GM20000 (cell line): Measurements from ENCODE around the gene NAV2.
"Not testable (repeated sequence)": the region's sequence is repeated elsewhere in the genome, so short reads cannot be mapped to it uniquely, and the experiment has no call there.

Experiments used
- DNase-seq: peaks from one replicate; pipeline ENCODE4 v3.0.0; 2012; ENCODE audit warnings: low spot score
- TF ChIP-seq, protein P1 (sequence below): IDR thresholded peaks from 2 replicates; pipeline ENCODE4 v1.5.1; 2012; ENCODE audit warnings: mild to moderate bottlenecking, control low read depth; ENCODE audit errors: extremely low read depth, missing control alignments

Gene NAV2

DNA sequence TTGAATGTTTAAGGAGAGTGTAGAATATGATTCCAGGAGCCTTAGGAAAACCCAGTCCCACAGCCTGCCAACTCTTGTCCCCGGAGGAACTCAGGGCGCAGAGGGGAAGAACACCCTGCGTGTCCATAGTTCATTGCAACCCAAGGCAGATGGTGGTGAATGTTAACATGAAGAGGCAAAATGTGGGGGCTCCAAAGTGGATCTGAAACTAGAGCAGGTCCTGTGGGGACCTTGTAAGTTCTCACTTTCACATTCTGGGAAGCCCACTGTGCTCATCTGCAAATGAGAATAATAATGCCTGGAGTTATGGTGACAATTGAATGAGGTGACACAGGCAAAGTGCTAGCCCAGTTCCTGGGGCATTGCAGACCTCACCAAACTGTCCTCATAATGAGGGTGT is 246.6 kb downstream of the NAV2 start:
- TF ChIP-seq, protein P1, sequence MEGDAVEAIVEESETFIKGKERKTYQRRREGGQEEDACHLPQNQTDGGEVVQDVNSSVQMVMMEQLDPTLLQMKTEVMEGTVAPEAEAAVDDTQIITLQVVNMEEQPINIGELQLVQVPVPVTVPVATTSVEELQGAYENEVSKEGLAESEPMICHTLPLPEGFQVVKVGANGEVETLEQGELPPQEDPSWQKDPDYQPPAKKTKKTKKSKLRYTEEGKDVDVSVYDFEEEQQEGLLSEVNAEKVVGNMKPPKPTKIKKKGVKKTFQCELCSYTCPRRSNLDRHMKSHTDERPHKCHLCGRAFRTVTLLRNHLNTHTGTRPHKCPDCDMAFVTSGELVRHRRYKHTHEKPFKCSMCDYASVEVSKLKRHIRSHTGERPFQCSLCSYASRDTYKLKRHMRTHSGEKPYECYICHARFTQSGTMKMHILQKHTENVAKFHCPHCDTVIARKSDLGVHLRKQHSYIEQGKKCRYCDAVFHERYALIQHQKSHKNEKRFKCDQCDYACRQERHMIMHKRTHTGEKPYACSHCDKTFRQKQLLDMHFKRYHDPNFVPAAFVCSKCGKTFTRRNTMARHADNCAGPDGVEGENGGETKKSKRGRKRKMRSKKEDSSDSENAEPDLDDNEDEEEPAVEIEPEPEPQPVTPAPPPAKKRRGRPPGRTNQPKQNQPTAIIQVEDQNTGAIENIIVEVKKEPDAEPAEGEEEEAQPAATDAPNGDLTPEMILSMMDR, result no peak
- no peak for DNase-seq

DNA sequence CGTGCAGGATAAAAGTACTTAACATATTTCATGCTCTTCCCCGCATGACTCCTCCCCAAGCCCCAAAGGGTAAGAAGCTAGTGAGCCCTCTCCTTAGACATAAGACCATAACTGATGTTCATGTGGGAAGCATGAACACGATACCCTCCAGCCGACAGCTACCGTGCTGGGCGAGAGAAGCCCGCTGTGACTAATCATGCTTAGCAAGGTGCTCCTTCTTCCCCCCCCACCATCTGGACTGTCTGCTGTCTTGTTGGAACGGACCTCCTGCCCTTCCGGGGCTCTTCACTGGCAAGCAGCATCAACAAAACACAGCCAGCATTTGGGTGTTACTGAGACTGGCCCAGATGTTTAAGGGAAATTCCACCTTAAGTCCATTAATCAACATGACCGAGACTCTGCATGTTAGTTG is 247.0 kb downstream of the NAV2 start:
- TF ChIP-seq, protein P1, result no peak
- no peak for DNase-seq

DNA sequence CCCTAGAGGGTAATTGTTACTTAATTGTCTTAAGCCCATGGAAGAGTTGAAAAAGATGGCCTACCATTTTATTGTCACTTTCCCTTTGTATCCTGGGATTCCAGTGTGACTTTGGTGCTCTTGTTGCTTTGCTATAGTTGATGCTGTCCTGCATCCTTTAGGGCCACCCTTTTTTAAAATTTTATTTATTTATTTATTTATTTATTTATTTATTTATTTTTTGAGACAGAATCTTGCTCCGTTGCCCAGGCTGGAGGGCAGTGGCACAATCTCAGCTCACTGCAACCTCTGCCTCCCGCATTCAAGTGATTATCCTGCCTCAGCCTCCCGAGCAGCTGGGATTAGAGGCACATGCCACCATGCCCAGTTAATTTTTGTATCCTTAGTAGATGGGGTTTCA is 247.8 kb downstream of the NAV2 start:
- not testable (repeated sequence) for DNase-seq

DNA sequence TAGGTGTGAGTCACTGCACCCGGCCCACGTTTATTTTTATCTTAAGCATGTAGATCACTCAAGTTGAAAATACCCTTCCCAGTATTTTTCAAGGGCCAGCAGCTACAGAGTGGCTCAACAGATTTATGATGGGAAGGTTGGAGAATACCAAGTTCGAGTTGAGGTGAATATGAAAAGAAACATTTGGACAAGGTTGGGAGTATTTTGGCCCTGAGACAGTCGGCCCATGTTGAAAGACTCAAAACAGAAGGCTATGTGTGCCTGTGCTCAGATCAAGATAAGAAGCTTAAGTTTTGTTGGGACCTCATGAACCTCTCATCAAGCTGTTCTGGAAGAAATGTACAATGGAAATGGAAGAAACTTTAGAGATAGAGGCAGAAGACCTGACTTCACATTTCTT is 248.6 kb downstream of the NAV2 start:
- TF ChIP-seq, protein P1, result no peak
- no peak for DNase-seq

DNA sequence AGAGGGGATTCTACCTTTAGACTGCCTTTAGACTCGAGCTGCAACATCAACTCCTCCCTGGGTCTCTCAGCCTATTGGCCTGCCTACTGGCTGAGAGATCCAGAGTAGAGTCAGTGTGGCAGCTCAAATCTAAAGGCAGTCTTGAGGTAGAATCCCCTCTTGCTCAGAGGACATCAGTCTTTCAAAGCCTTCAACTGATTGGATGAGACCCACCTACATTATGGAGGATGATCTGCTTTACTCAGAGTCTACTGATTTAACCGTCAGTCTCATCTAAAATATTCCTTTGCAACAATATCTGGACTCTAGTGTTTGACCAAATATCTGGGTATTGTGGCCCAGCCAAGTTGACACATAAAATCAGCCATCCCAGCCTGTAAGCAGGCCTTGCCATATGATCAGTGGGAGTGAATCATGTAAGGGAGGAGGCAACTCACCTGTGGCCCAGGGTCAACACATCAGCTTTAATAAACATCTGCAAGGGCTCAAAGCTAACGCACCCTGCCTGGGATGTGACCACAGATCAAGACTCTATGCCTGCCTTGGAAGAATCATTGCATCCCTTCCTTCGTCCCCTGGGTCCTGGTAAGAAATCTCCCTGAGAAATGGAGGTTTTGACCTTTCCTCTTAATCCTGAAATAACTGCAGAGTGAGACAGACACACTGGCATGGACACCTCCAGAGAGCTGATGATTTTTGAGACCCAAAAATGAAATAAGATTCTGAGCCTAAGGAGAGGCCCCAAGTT is 249.6 kb downstream of the NAV2 start:
- TF ChIP-seq, protein P1, result no peak
- no peak for DNase-seq

DNA sequence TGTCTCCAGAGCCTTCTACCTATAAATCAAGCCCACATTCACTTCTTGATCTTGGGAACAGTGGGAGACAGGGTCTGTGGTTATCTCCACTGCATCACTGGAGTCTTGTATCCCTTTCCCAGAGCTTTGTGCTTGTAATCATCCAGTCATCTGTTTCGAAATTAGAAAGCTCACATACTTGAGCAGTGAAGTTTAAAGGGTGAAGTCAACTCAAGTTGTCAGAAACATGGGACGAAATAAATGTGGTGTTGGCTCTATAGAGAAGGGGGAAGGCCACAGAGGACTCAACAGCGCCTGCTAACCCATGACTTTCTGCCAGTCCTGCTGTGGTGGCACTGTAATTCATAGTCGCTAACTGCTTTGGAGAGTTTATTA is 250.2 kb downstream of the NAV2 start:
- TF ChIP-seq, protein P1, result no peak
- no peak for DNase-seq

DNA sequence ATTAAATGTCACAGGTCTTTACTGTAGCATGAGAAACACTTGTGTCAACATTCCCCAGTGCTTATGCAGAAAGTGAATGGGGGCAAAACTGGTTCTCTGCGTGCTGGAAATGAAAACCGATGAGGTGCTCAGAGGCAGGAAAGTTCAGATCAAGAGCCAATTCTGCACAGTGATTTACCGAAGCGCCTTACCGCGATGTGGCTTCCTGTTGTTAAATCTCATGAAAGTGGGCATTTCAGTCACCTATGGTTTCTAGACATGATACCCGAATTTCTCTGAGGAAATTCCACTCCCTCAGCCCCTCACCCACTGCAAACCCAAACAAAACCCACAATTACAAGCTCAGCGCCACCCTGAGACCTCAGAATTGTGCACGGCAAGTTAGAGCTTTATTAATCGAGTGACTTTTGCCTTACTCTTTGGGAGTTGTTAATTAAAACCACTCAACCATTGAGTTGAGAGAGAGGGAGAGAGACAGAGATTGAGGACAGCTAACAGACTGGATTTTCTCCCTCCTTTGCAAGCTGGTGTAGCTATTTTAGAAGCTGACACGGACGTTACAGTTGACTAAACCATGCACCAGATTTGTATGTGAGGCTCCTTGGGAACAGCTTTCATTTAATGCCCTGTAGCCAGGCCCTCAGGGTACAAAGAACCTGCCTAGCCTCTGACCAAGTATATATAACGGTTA is 251.2 kb downstream of the NAV2 start:
- no peak for DNase-seq
- TF ChIP-seq, protein P1, result no peak

DNA sequence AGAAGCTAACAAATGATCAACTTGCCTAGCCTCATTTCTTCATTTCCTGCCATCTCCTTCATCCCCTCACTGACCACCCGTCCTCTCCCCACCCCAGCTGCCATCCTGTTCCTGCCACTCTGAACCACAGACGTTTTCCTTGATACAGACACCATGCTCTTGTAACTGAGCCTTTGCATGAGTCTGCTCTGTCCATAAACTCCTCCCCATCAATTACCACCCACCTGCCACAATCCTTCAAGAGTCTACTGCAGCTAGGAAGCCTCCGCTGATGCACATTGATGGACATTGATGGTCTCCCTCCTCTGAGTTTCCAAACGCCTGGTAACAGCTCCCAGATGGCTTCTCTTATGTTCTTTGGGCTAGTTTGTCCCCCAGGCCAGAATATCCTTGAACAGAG is 253.8 kb downstream of the NAV2 start:
- TF ChIP-seq, protein P1, result no peak

More for the DNA sequence above, 253.8 kb downstream of the NAV2 start:
- DNase-seq, result no peak
